ENCODE measurements around the gene CMTM3.
A peak's percentile ranks its signal among the peaks of the same experiment; 100 is the strongest.

The CMTM3 gene

DNA sequence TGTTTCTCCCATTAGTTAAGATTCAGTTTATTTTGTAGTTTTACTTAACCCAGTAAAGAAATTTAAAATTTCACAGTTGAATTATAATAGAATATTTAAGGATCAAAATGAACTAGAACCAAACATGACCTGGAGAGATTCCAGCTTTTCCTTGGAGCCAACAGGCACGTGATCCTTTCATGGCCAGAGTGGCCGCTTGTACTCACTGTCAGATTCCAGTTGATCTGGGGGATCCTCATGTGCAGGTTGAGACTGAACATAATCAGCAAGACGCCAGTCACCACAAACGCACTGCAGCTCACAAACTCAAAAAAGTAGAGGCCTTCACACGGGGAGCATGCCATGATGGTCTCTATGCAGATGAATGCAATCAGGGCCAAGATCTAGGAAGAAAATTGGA is 31.7 kb downstream of the CMTM3 start:
- DNase-seq (ENCODE audit: low spot score), result no peak

- no peak for DNase-seq (ENCODE audit: low spot score)
These were observed 33.3 kb downstream of the CMTM3 start for GRCh38 chr16:66637806-66638205.

DNA sequence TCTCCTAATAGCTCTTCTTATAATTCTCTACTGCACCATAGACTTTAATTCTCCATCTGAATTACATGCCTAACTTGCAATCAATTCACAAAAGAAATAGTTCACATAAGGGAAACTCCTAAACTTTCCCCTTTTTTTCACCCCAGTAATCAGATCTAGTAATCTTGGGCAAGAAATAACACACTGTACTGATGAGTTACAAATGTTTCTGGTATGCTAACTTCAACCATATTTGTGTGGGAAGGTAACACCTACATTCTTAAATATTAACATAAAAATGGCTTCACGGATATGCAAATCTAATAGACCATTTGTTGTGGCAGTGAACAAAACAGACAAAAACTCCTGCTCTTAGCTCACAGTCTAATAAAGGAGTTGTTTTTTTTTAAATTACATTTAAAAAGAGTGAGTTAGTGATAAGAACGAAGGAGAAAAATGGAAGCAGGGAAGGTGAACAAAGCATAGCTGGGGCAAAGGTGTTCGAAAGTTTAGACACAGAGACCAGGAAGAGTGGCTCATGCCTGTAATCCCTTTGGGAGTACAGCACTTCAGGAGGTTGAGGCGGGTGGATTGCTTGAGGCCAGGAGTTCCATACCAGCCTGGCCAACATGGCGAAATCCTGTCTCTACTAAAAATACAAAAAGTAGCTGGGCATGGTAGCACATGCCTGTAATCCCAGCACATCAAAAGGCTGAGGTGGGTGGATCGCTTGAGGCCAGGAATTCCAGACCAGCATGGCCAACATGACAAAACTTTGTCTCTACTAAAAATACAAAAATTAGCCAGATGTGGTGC is 34.8 kb downstream of the CMTM3 start:
- DNase-seq (ENCODE audit: low spot score), result peak; percentile 20

DNA sequence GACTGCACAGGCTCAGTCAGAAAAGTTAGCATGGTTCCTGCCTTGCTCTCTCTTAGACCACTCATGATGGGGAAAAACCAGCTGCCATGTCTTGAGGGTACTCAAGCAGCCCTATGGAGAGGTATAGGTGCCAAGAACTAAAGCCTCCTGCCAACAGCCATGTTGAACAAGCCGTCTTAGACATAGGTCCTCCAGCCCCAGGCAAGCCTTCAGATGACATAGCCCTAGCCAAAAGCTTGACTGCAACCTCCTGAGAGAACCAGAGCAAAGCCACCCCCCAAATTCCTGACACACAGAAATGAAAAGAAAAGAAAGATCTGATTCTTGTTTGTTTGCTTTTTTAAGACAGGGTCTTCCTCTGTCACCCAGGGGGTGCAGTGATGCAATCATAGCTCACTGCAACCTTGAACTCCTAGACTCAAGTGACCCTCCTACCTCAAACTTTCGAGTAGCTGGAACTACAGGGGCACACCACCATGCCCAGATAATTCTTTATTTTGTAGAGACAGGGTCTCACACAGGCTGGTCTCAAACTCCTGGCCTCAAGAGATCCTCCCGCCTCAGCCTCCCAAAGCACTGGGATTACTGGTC is 36.3 kb downstream of the CMTM3 start:
- no peak for DNase-seq (ENCODE audit: low spot score)

- DNase-seq (ENCODE audit: low spot score), result no peak
These were observed 36.9 kb downstream of the CMTM3 start for GRCh38 chr16:66641387-66641786.

GRCh38 chr16:66647866-66648265 is 43.4 kb downstream of the CMTM3 start:
- no peak for DNase-seq (ENCODE audit: low spot score)

DNA sequence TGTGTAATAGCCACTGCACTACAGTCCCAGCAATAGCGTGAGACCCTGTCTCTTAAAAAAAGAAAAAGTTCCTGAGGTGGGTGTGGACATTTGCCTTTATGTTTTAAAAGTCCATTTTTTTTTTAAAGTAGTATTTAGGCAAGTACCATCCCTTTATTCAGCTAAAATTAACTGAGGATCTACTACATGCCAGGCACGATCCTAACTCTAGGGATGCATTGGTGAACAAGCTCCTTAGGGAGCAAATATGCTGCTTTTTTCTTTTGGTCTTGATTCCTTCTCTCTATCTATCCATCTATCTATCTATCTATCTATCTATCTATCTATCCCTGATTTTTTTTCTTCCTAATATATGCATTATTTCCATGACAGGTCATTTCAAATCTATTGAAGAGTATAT is 44.7 kb downstream of the CMTM3 start:
- no peak for DNase-seq (ENCODE audit: low spot score)

DNA sequence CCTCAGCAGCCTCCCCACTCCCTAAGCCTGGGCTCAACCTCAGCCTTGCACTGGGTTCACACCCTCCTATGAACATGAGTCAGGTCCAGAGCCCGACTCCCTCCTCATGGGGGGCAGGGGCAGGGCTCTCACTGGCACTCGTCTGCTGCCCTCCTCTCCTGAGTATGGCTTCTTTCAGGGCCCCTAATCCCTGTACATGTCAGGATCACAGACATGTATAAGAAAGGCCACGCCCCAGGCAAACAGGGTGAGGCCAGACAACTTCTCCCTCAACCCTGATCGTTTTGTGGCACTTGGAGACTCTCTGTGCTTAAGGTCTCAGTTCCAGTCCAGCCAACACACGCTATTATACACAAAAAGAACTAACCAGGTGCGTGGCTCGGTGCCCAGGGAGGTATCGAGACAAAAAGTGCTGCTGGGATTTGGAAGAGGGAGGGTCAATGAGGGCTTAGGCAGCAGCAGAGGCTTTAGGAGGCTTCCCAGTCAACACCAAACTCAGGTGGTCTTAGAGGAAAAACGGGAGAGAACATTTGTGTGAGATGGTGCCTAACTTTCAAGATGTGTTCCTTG is 45.2 kb downstream of the CMTM3 start:
- no peak for DNase-seq (ENCODE audit: low spot score)

GRCh38 chr16:66650707-66651473 is 46.4 kb downstream of the CMTM3 start:
- peak; percentile 89 for DNase-seq (ENCODE audit: low spot score)

DNA sequence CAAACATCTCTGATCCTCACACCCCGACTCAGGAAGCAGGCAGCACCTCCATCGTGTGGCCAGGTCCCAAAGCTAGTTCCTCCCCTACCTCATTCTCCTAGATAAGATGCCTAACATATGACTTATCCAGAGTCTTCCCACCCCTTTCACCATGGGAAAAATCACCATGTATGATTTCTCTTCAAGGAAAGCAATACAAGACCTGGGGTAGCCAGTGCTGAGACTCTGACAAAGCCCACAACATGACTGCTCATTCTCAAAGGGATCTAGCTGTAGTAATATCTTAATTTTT is 46.9 kb downstream of the CMTM3 start:
- DNase-seq (ENCODE audit: low spot score), result no peak

- DNase-seq (ENCODE audit: low spot score), result no peak
These were observed 47.5 kb downstream of the CMTM3 start for GRCh38 chr16:66651965-66652364.

DNA sequence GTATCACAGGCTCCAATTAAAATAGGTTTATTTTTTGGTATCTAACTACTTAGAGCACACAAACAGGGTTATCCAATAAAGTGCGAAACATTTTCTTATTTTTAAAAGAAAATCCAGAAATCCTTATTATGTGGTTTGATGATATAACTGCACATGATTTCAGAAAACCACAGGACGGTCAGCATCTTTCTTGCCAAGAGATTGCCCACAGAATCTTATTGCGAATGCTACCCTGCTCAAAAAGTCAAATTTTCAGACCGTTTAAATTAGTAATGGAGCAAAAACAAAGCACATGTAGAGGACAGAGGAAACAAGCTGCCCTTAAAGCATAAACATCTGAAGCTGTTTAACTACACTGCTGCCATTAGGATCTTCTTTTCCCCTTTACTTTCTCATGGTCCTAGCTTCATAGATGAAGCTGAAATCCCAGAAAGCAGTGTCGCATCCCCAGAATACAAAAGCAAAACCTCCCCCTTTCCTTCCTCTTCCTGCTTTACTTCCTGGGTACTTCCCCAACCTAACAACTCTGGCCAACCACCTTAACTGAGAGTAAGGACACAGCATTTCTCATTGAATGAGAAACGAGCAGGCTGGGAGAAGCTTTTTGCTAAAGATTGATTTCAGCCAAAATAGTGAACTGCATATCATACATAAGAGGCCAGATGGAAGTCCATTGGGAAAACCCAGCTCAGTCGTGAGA is 48.3 kb downstream of the CMTM3 start:
- DNase-seq (ENCODE audit: low spot score), result no peak

- DNase-seq (ENCODE audit: low spot score), result no peak
These were observed 49.3 kb downstream of the CMTM3 start for GRCh38 chr16:66653581-66654350.

DNA sequence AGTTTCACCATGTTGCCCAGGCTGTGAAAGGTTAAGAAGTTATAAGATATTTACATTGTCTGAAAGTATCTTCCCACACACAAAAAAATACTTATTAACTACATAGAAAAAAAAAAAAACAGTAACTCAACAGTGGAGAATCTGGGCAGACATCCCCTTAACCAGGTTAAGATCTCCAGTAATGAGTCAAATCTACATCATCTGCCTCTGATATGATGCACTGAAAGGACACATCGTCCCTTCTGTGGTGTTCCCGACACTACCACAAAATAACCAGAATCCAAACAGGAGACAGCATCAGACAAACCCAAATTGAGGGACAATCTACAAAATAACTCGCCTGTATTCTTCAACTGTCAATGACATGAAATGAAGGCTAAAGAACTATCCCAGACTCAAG is 52.0 kb downstream of the CMTM3 start:
- DNase-seq (ENCODE audit: low spot score), result no peak

GRCh38 chr16:66658143-66658859 is 53.8 kb downstream of the CMTM3 start:
- DNase-seq (ENCODE audit: low spot score), result no peak

GRCh38 chr16:66658860-66659190 is 54.3 kb downstream of the CMTM3 start:
- no peak for DNase-seq (ENCODE audit: low spot score)

DNA sequence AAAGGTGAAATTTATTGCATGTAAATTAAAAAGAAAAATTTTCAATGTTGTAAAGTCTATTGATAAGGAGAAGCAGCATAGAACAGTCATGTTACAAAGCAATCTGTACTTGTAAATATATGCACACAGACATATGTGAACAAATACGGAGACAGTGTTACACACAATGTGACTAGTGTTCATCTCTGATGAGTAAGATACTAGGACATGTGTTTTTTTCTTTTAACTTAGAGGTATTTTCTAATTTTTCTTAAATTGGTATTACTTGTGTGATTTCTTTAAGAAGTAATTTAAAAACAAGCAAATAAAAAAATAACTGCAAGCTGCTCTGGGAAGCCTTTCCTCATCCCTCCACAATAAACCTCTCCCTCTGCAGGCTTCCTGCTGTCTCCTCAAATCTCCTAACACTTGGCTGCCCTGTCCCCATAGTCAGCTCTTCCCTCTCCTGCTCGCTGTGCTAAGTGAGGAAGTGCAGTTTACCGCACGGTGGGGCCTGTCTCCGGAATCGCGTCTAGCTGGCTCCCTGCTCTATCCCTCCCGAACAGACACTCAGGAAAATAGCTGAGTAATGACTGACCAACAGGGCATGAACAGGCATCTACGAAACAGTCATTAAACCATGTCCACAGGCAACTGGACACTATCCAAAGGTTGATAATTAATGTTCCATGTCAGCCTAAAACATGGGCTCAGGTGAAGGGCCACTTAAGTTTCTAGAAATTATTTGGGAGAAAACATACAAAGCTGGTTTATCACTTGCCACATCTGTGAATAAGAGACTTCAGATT is 56.1 kb downstream of the CMTM3 start:
- peak; percentile 89 for DNase-seq (ENCODE audit: low spot score)

DNA sequence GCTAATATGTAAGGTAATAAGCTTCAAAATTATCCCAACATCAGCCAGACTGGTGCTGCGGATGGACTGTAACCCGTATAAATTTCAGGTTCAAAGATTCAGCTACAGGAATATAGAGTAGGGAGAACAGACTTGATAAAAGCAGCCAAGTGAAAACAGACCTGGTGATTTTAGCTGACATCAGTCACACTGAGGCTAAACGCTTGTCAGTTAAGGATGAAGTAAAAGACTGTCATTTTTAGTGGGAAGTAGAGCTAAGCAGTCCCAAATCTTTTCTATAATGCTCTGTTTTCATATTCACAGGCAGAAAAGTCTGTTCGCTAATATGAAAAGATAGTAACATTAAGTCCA is 56.7 kb downstream of the CMTM3 start:
- DNase-seq (ENCODE audit: low spot score), result no peak

DNA sequence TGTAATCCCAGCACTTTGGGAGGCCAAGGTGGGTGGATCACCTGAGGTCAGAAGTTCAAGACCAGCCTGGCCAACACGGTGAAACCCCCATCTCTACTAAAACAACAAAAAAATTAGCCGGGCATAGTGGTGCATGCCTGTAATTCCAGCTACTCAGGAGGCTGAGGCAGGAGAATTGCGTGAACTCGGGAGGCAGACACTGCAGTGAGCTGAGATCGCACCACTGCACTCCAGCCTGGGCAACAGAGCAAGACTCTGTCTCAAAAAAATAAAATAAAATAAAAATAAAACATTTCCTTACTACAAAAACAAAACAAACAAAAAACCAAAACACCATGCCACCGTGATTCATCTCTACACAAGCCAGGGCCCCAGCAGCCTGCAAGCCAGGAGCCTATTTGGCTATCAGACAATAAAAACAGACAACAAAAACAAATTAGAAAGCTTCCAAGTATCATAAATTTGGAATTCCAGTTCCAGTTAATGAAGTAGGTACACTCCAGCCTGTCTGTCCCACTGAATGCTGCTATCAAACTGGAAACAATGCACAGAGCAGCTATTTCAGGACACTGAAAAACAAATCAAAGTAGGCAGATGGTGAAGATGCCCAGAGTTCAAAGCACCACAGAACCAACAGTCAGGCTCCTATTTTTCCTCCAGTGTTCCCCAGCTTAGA is 57.3 kb downstream of the CMTM3 start:
- DNase-seq (ENCODE audit: low spot score), result peak; percentile 40
